Stimulated activated naive CD8-positive, alpha-beta T cell treated with anti-CD3 and anti-CD28 coated beads, Interleukin-15, amount 100 ng/mL, for 72 hours (primary cell): ENCODE measurements around the gene SLF2.

Experiments used
- ATAC-seq: fragments of 150-1000 bp; cut with Tn5 transposase; 2 replicates; pipeline ENCODE4 v1.10.0; 2021; ENCODE audit warnings: mild to moderate bottlenecking, moderate library complexity
- DNase-seq, 2 donors: peaks; one replicate each; pipeline ENCODE4 v3.0.0; 2021 to 2022
- H3K27ac Mint-ChIP-seq, 2 donors: one replicate each; pipeline ENCODE4 v1.8.0; 2022; ENCODE audit warnings: mild to moderate bottlenecking in 2 of 2, mixed read lengths in 2 of 2, moderate library complexity in 2 of 2
- H3K27me3 Mint-ChIP-seq: one replicate; pipeline ENCODE4 v1.8.0; 2022; ENCODE audit warnings: mixed read lengths
- H3K4me1 Mint-ChIP-seq: one replicate; pipeline ENCODE4 v1.8.0; 2022; ENCODE audit warnings: mild to moderate bottlenecking, mixed read lengths
- H3K4me3 Mint-ChIP-seq, 2 donors: one replicate each; pipeline ENCODE4 v1.8.0; 2022; ENCODE audit warnings: mild to moderate bottlenecking in 2 of 2, mixed read lengths in 2 of 2, moderate library complexity in 1 of 2
- H3K9me3 Mint-ChIP-seq, 2 donors: one replicate each; pipeline ENCODE4 v1.8.0; 2022; ENCODE audit warnings: mixed read lengths in 2 of 2

The SLF2 gene

GRCh38 chr10:100986952-100987684 is 74.4 kb downstream of the SLF2 start, which contains the start of the genes MRPL43 and TWNK:
TSS of gene MRPL43 (minus strand) at chr10:100987497. CDS start at chr10:100987443, 54 bp downstream.
TSS of gene TWNK (plus strand) at chr10:100987543. CDS start at chr10:100988211, 668 bp downstream.
- H3K9me3 Mint-ChIP-seq: no peaks in the 10 kb centered on the region
- DNase-seq (peak; percentile 77 to 82), ATAC-seq (peak; percentile 96)
- peak within 1 kb of the TSS; percentile 88 to 96 for H3K4me3 Mint-ChIP-seq
- peaks cover 49% of the 10 kb centered on the region for H3K4me1 Mint-ChIP-seq
- no peaks in the 10 kb centered on the region for H3K27me3 Mint-ChIP-seq
- peak within 1 kb of the TSS; percentile 96 to 97 for H3K27ac Mint-ChIP-seq

GRCh38 chr10:100987685-100988049 is 74.9 kb downstream of the SLF2 start:
- peak; percentile 8 for ATAC-seq
- Mint-ChIP-seq H3K27me3 (no peaks in the 10 kb centered on the region), H3K4me3 (peak overlapping the region; percentile 88 to 96), H3K9me3 (no peaks in the 10 kb centered on the region), H3K27ac (peak overlapping the region; percentile 96 to 97), H3K4me1 (peaks cover 49% of the 10 kb centered on the region)
- no peak for DNase-seq

- DNase-seq (no peak), ATAC-seq (no peak)
- H3K9me3 Mint-ChIP-seq: no peaks in the 10 kb centered on the region
- H3K4me3 Mint-ChIP-seq: peak overlapping the region; percentile 88 to 96
- H3K27ac Mint-ChIP-seq: peak overlapping the region; percentile 38 to 97
- H3K27me3 Mint-ChIP-seq: no peaks in the 10 kb centered on the region
- H3K4me1 Mint-ChIP-seq: peaks cover 49% of the 10 kb centered on the region
Observed at GRCh38 chr10:100988166-100988565, 75.4 kb downstream of the SLF2 start.

- H3K27ac Mint-ChIP-seq: peak overlapping the region; percentile 15 to 29
- peaks cover 47% of the 10 kb centered on the region for H3K4me1 Mint-ChIP-seq
- no peaks in the 10 kb centered on the region for H3K9me3 Mint-ChIP-seq
- H3K27me3 Mint-ChIP-seq: no peaks in the 10 kb centered on the region
- peak overlapping the region; percentile 35 to 38 for H3K4me3 Mint-ChIP-seq
- DNase-seq: no peak
- no peak for ATAC-seq
Observed at GRCh38 chr10:100989088-100989487, 76.3 kb downstream of the SLF2 start.

- ATAC-seq (no peak), DNase-seq (no peak)
- H3K4me1 Mint-ChIP-seq: peaks cover 46% of the 10 kb centered on the region
- H3K27ac Mint-ChIP-seq: no peak overlapping the region
- no peak overlapping the region for H3K4me3 Mint-ChIP-seq
- no peaks in the 10 kb centered on the region for H3K27me3 Mint-ChIP-seq
- H3K9me3 Mint-ChIP-seq: no peaks in the 10 kb centered on the region
Observed at GRCh38 chr10:100993986-100994708, 81.4 kb downstream of the SLF2 start.

- Mint-ChIP-seq H3K27ac (no peak overlapping the region), H3K4me1 (peaks cover 39% of the 10 kb centered on the region), H3K4me3 (no peak overlapping the region), H3K9me3 (no peaks in the 10 kb centered on the region), H3K27me3 (no peaks in the 10 kb centered on the region)
- ATAC-seq (no peak), DNase-seq (no peak)
Observed at GRCh38 chr10:100995181-100995580, 82.4 kb downstream of the SLF2 start.

- ATAC-seq: peak; percentile 29
- peaks cover 37% of the 10 kb centered on the region for H3K4me1 Mint-ChIP-seq
- peak overlapping the region; percentile 91 to 97 for H3K27ac Mint-ChIP-seq
- peak; percentile 45 for DNase-seq
- no peaks in the 10 kb centered on the region for H3K27me3 Mint-ChIP-seq
- no peaks in the 10 kb centered on the region for H3K9me3 Mint-ChIP-seq
- peak overlapping the region; percentile 78 to 92 for H3K4me3 Mint-ChIP-seq
Observed at GRCh38 chr10:100996678-100997359, 84.1 kb downstream of the SLF2 start.

- H3K27ac Mint-ChIP-seq: peak overlapping the region; percentile 67 to 79
- peaks cover 37% of the 10 kb centered on the region for H3K4me1 Mint-ChIP-seq
- no peaks in the 10 kb centered on the region for H3K9me3 Mint-ChIP-seq
- no peaks in the 10 kb centered on the region for H3K27me3 Mint-ChIP-seq
- DNase-seq (peak; percentile 78 to 80), ATAC-seq (peak; percentile 61)
- peak overlapping the region; percentile 78 to 92 for H3K4me3 Mint-ChIP-seq
Observed at GRCh38 chr10:100997360-100998182, 84.8 kb downstream of the SLF2 start.

- Mint-ChIP-seq H3K27ac (peak overlapping the region; percentile 49 to 86), H3K9me3 (no peaks in the 10 kb centered on the region), H3K4me1 (peaks cover 37% of the 10 kb centered on the region), H3K27me3 (no peaks in the 10 kb centered on the region), H3K4me3 (peak overlapping the region; percentile 78 to 92)
- ATAC-seq: peak; percentile 49
- peak; percentile 61 to 68 for DNase-seq
Observed at GRCh38 chr10:100998183-100998990, 85.6 kb downstream of the SLF2 start.

GRCh38 chr10:100998991-100999741 is 86.4 kb downstream of the SLF2 start:
- Mint-ChIP-seq H3K27ac (peak overlapping the region in 1 of 2 donors; percentile 86), H3K4me3 (peak overlapping the region; percentile 78 to 92), H3K9me3 (no peaks in the 10 kb centered on the region), H3K4me1 (peaks cover 37% of the 10 kb centered on the region), H3K27me3 (no peaks in the 10 kb centered on the region)
- ATAC-seq (peak; percentile 73), DNase-seq (peak; percentile 82 to 83)

- Mint-ChIP-seq H3K9me3 (no peaks in the 10 kb centered on the region), H3K4me1 (peaks cover 37% of the 10 kb centered on the region), H3K27me3 (no peaks in the 10 kb centered on the region), H3K4me3 (peak within 1 kb of the TSS; percentile 78 to 92), H3K27ac (peak within 1 kb of the TSS; percentile 4 to 86)
- ATAC-seq: peak; percentile 7
- no peak for DNase-seq
Observed at GRCh38 chr10:100999742-101000126, 87.0 kb downstream of the SLF2 start, which contains the start of gene LZTS2. TSS of gene LZTS2 (plus strand) at chr10:100999808. CDS start at chr10:101002539, 2,731 bp downstream.

GRCh38 chr10:101000127-101000914 is 87.6 kb downstream of the SLF2 start:
- Mint-ChIP-seq H3K9me3 (no peaks in the 10 kb centered on the region), H3K27me3 (no peaks in the 10 kb centered on the region), H3K4me3 (peak overlapping the region; percentile 66 to 77), H3K27ac (peak overlapping the region; percentile 23 to 25), H3K4me1 (peaks cover 37% of the 10 kb centered on the region)
- DNase-seq (no peak), ATAC-seq (no peak)
